Measurements from ENCODE around the gene DUT. TPM values are rescaled to one million over a fixed set of nuclear protein-coding genes. Genes with fewer than 3 reads are reported as not detected.

Gene DUT
- total and polyA plus RNA-seq, 4 donors: 54.8 to 149 (median 76.7) TPM

DNA sequence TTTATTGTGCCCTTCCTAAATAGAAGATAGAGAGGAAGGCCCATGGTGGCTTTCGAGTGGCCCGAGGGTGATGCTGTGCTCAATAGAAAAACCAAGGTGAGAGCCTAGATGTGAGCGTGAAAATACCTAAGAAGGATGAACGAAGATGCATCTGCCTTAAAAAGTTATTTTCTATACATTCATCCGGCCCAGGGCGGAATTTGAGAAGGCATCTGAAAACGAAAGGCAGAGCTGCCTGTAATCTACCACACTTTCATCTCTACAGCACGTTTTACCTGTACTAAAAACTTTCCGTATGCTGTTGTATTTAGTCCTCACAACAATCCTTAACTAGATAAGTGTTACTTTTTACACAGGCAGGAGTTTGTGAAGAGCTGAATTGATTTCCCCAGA, 1.4 kb downstream of the DUT start:
- no peaks in the 10 kb centered on the region for H3K27me3 ChIP-seq (ENCODE audit: control insufficient read depth in 1 of 2, insufficient read depth in 2 of 2, low read length in 1 of 2)
- peak overlapping the region in 1 of 2 donors; percentile 82 for H3K4me3 ChIP-seq (ENCODE audit: low read length in 2 of 2)
- H3K27ac ChIP-seq (ENCODE audit: low read depth in 1 of 2, low read length in 2 of 2): no peak overlapping the region
- WGBS, 2 donors: 29 to 44% methylated on average over 9 of the region's 9 CpGs
- H3K4me1 ChIP-seq (ENCODE audit: control insufficient read depth in 1 of 2, insufficient read depth in 2 of 2, low read length in 2 of 2): no peaks in the 10 kb centered on the region
- ATAC-seq (ENCODE audit: low FRiP score) (no peak), DNase-seq (no peak)
- intact Hi-C loops (cut with DNase I): loop anchor here in 1 of 2 donors (5.0 to 10.0 kb wide), 2 partner anchors 45 to 158 kb away; partner anchors contain the start of gene MYEF2
- peaks cover 0 to 2% of the 10 kb centered on the region in 2 donors for H3K36me3 ChIP-seq (ENCODE audit: control insufficient read depth in 1 of 2, insufficient read depth in 2 of 2, low read length in 1 of 2)
- no peaks in the 10 kb centered on the region for H3K9me3 ChIP-seq (ENCODE audit: control insufficient read depth, low read length)

- WGBS, 2 donors: 31 to 45% methylated on average over 4 of the region's 4 CpGs
- no peak overlapping the region for H3K4me3 ChIP-seq (ENCODE audit: low read length in 2 of 2)
- intact Hi-C loops (cut with DNase I): loop anchor here in 1 of 2 donors (5.0 to 10.0 kb wide), 2 partner anchors 46 to 159 kb away; partner anchors contain the start of gene MYEF2
- no peaks in the 10 kb centered on the region for H3K27me3 ChIP-seq (ENCODE audit: control insufficient read depth in 1 of 2, insufficient read depth in 2 of 2, low read length in 1 of 2)
- no peaks in the 10 kb centered on the region for H3K4me1 ChIP-seq (ENCODE audit: control insufficient read depth in 1 of 2, insufficient read depth in 2 of 2, low read length in 2 of 2)
- ATAC-seq (ENCODE audit: low FRiP score) (no peak), DNase-seq (no peak)
- H3K27ac ChIP-seq (ENCODE audit: low read depth in 1 of 2, low read length in 2 of 2): no peak overlapping the region
- H3K9me3 ChIP-seq (ENCODE audit: control insufficient read depth, low read length): no peaks in the 10 kb centered on the region
- H3K36me3 ChIP-seq (ENCODE audit: control insufficient read depth in 1 of 2, insufficient read depth in 2 of 2, low read length in 1 of 2): peaks cover 0 to 2% of the 10 kb centered on the region in 2 donors
Observed at GRCh38 chr15:48333540-48333939, 2.3 kb downstream of the DUT start.

- no peak overlapping the region for H3K27ac ChIP-seq (ENCODE audit: low read depth in 1 of 2, low read length in 2 of 2)
- 76 to 79% methylated on average over 2 of the region's 2 CpGs for WGBS, 2 donors
- no peak for ATAC-seq (ENCODE audit: low FRiP score)
- H3K27me3 ChIP-seq (ENCODE audit: control insufficient read depth in 1 of 2, insufficient read depth in 2 of 2, low read length in 1 of 2): no peaks in the 10 kb centered on the region
- intact Hi-C loops (cut with DNase I): loop anchor here in 1 of 2 donors (5.0 to 10.0 kb wide), 2 partner anchors 47 to 159 kb away; partner anchors contain the start of gene MYEF2
- H3K36me3 ChIP-seq (ENCODE audit: control insufficient read depth in 1 of 2, insufficient read depth in 2 of 2, low read length in 1 of 2): peaks cover 0 to 2% of the 10 kb centered on the region in 2 donors
- no peaks in the 10 kb centered on the region for H3K9me3 ChIP-seq (ENCODE audit: control insufficient read depth, low read length)
- no peak for DNase-seq
- no peaks in the 10 kb centered on the region for H3K4me1 ChIP-seq (ENCODE audit: control insufficient read depth in 1 of 2, insufficient read depth in 2 of 2, low read length in 2 of 2)
- no peak overlapping the region for H3K4me3 ChIP-seq (ENCODE audit: low read length in 2 of 2)
Observed at GRCh38 chr15:48334260-48334659, 3.0 kb downstream of the DUT start.

GRCh38 chr15:48336940-48337339, 5.7 kb downstream of the DUT start:
- H3K27ac ChIP-seq (ENCODE audit: low read depth in 1 of 2, low read length in 2 of 2): no peak overlapping the region
- 55 to 74% methylated on average over 2 of the region's 2 CpGs for WGBS, 2 donors
- no peak for ATAC-seq (ENCODE audit: low FRiP score)

GRCh38 chr15:48337607-48338006, 6.4 kb downstream of the DUT start:
- no peaks in the 10 kb centered on the region for H3K4me1 ChIP-seq (ENCODE audit: control insufficient read depth in 1 of 2, insufficient read depth in 2 of 2, low read length in 2 of 2)
- no peaks in the 10 kb centered on the region for H3K27me3 ChIP-seq (ENCODE audit: control insufficient read depth in 1 of 2, insufficient read depth in 2 of 2, low read length in 1 of 2)
- DNase-seq: no peak
- WGBS, 2 donors: 4 to 5% methylated on average over 1 of the region's 1 CpG
- ATAC-seq (ENCODE audit: low FRiP score): no peak
- intact Hi-C loops (cut with DNase I): loop anchor here in 1 of 2 donors (10.0 kb wide), 1 partner anchor 163 kb away; the partner anchor contains the start of gene MYEF2
- H3K36me3 ChIP-seq (ENCODE audit: control insufficient read depth in 1 of 2, insufficient read depth in 2 of 2, low read length in 1 of 2): peaks cover 0 to 2% of the 10 kb centered on the region in 2 donors
- H3K27ac ChIP-seq (ENCODE audit: low read depth in 1 of 2, low read length in 2 of 2): peak overlapping the region in 1 of 2 donors; percentile 57
- H3K9me3 ChIP-seq (ENCODE audit: control insufficient read depth, low read length): no peaks in the 10 kb centered on the region
- no peak overlapping the region for H3K4me3 ChIP-seq (ENCODE audit: low read length in 2 of 2)

More at GRCh38 chr15:48336940-48337339, 5.7 kb downstream of the DUT start:
- no peaks in the 10 kb centered on the region for H3K4me1 ChIP-seq (ENCODE audit: control insufficient read depth in 1 of 2, insufficient read depth in 2 of 2, low read length in 2 of 2)
- H3K4me3 ChIP-seq (ENCODE audit: low read length in 2 of 2): no peak overlapping the region
- no peaks in the 10 kb centered on the region for H3K27me3 ChIP-seq (ENCODE audit: control insufficient read depth in 1 of 2, insufficient read depth in 2 of 2, low read length in 1 of 2)
- no peak for DNase-seq
- intact Hi-C loops (cut with DNase I): loop anchor here in 1 of 2 donors (10.0 kb wide), 1 partner anchor 162 kb away; the partner anchor contains the start of gene MYEF2
- peaks cover 0 to 2% of the 10 kb centered on the region in 2 donors for H3K36me3 ChIP-seq (ENCODE audit: control insufficient read depth in 1 of 2, insufficient read depth in 2 of 2, low read length in 1 of 2)
- H3K9me3 ChIP-seq (ENCODE audit: control insufficient read depth, low read length): no peaks in the 10 kb centered on the region

DNA sequence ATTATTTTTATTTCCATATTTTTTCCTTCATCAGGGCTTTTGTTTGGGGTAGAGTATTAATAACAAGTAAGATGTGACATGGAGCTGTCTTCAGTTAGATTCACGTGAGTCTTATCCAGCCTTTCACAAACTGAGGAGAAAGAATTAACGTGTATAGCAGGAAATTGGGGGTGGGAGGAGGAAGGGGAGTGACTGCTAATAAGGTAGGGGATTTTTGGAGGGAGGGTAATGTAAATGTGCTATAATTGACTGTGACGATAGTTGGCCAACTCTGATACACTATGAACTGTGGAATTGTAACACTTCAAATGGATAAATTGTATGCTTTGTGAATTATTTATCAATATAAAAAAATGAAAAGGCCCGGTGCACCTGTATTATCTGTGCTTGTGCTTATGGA, 8.9 kb downstream of the DUT start:
- intact Hi-C loops (cut with DNase I): no loop called here
- 83 to 86% methylated on average over 4 of the region's 4 CpGs for WGBS, 2 donors
- no peak overlapping the region for H3K27ac ChIP-seq (ENCODE audit: low read depth in 1 of 2, low read length in 2 of 2)
- no peak for ATAC-seq (ENCODE audit: low FRiP score)
- peaks cover 0 to 2% of the 10 kb centered on the region in 2 donors for H3K36me3 ChIP-seq (ENCODE audit: control insufficient read depth in 1 of 2, insufficient read depth in 2 of 2, low read length in 1 of 2)
- H3K9me3 ChIP-seq (ENCODE audit: control insufficient read depth, low read length): no peaks in the 10 kb centered on the region
- no peak overlapping the region for H3K4me3 ChIP-seq (ENCODE audit: low read length in 2 of 2)
- no peaks in the 10 kb centered on the region for H3K27me3 ChIP-seq (ENCODE audit: control insufficient read depth in 1 of 2, insufficient read depth in 2 of 2, low read length in 1 of 2)
- H3K4me1 ChIP-seq (ENCODE audit: control insufficient read depth in 1 of 2, insufficient read depth in 2 of 2, low read length in 2 of 2): no peaks in the 10 kb centered on the region
- no peak for DNase-seq

- Histone ChIP-seq H3K4me3 (ENCODE audit: low read length in 2 of 2) (no peak overlapping the region), H3K36me3 (ENCODE audit: control insufficient read depth in 1 of 2, insufficient read depth in 2 of 2, low read length in 1 of 2) (peaks cover 0 to 2% of the 10 kb centered on the region in 2 donors), H3K9me3 (ENCODE audit: control insufficient read depth, low read length) (no peaks in the 10 kb centered on the region), H3K4me1 (ENCODE audit: control insufficient read depth in 1 of 2, insufficient read depth in 2 of 2, low read length in 2 of 2) (no peaks in the 10 kb centered on the region), H3K27me3 (ENCODE audit: control insufficient read depth in 1 of 2, insufficient read depth in 2 of 2, low read length in 1 of 2) (no peaks in the 10 kb centered on the region), H3K27ac (ENCODE audit: low read depth in 1 of 2, low read length in 2 of 2) (no peak overlapping the region)
- intact Hi-C loops (cut with DNase I): no loop called here
- ATAC-seq (ENCODE audit: low FRiP score): no peak
- no peak for DNase-seq
- WGBS, 2 donors: 91 to 92% methylated on average over 6 of the region's 6 CpGs
Observed at GRCh38 chr15:48343865-48344264, 12.6 kb downstream of the DUT start.

DNA sequence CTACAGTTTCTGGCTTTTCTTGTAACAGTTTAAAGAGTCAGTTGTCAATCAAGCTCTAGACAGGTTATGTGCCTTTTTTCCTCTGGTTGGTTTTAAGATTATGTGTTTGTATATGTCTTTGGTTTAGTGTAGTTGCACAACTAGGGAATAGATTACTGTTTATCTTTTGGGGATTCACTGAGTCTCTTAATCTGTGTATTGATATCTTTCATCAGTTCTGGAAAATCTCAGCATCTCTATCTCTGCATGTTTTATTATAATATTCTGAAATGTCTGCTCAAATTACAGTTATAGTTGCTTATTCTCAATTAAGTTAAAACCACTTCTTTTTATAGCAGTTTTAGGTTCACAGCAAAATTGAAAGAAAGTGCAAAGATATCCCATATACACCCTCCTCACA, 14.3 kb downstream of the DUT start:
- Histone ChIP-seq H3K9me3 (ENCODE audit: control insufficient read depth, low read length) (no peaks in the 10 kb centered on the region), H3K27me3 (ENCODE audit: control insufficient read depth in 1 of 2, insufficient read depth in 2 of 2, low read length in 1 of 2) (no peaks in the 10 kb centered on the region), H3K36me3 (ENCODE audit: control insufficient read depth in 1 of 2, insufficient read depth in 2 of 2, low read length in 1 of 2) (peaks cover 0 to 2% of the 10 kb centered on the region in 2 donors), H3K4me3 (ENCODE audit: low read length in 2 of 2) (no peak overlapping the region), H3K4me1 (ENCODE audit: control insufficient read depth in 1 of 2, insufficient read depth in 2 of 2, low read length in 2 of 2) (no peaks in the 10 kb centered on the region), H3K27ac (ENCODE audit: low read depth in 1 of 2, low read length in 2 of 2) (no peak overlapping the region)
- DNase-seq: no peak
- intact Hi-C loops (cut with DNase I): no loop called here
- ATAC-seq (ENCODE audit: low FRiP score): no peak

GRCh38 chr15:48352474-48353072, 21.3 kb downstream of the DUT start:
- H3K27me3 ChIP-seq (ENCODE audit: control insufficient read depth in 1 of 2, insufficient read depth in 2 of 2, low read length in 1 of 2): no peaks in the 10 kb centered on the region

More at GRCh38 chr15:48352474-48353072, 21.3 kb downstream of the DUT start:
- intact Hi-C loops (cut with DNase I): loop anchor here (5.0 to 10.0 kb wide), 5 partner anchors 62 to 1792 kb away; partner anchors contain the start of gene FBN1 (in 2 of the 2)
- Histone ChIP-seq H3K27ac (ENCODE audit: low read depth in 1 of 2, low read length in 2 of 2) (no peak overlapping the region), H3K9me3 (ENCODE audit: control insufficient read depth, low read length) (no peaks in the 10 kb centered on the region), H3K36me3 (ENCODE audit: control insufficient read depth in 1 of 2, insufficient read depth in 2 of 2, low read length in 1 of 2) (no peaks in the 10 kb centered on the region), H3K4me1 (ENCODE audit: control insufficient read depth in 1 of 2, insufficient read depth in 2 of 2, low read length in 2 of 2) (no peaks in the 10 kb centered on the region), H3K4me3 (ENCODE audit: low read length in 2 of 2) (no peak overlapping the region)
- 0 to 2% methylated on average over 6 of the region's 6 CpGs for WGBS, 2 donors
- DNase-seq: peak in 1 of 2 donors; percentile 57
- no peak for ATAC-seq (ENCODE audit: low FRiP score)

Data from aorta (tissue), 5 donors.